Lung (tissue), 16 donors: ENCODE measurements around the gene MSH5. TPM values are rescaled to one million over a fixed set of nuclear protein-coding genes. Genes with fewer than 3 reads are reported as not detected.

Experiments
- ATAC-seq: fragments of 200-7000 bp; cut with Tn5 transposase; one replicate; pipeline ENCODE4 v1.9.1; 2020; ENCODE audit warnings: moderate number of reproducible peaks; ENCODE audit not compliant: insufficient read depth, low FRiP score
- DNase-seq, 3 donors: peaks; one replicate each; pipeline ENCODE4 v3.0.0-alpha.2; 2013 to 2017
- H3K27ac ChIP-seq, 2 donors: one replicate each; pipeline ENCODE4 v1.5.1; 2013; ENCODE audit warnings: mild to moderate bottlenecking in 2 of 2, moderate library complexity in 2 of 2, control low read depth in 1 of 2, inconsistent platforms in 1 of 2, low read depth in 1 of 2, low read length in 1 of 2
- H3K27me3 ChIP-seq, 3 donors: one replicate each; pipeline ENCODE4 v1.5.1; 2013; ENCODE audit warnings: low read length in 2 of 3; ENCODE audit not compliant: control insufficient read depth in 3 of 3, insufficient read depth in 3 of 3
- H3K36me3 ChIP-seq, 4 donors: one replicate each; pipeline ENCODE4 v1.5.1; 2013; ENCODE audit warnings: low read length in 4 of 4, mild to moderate bottlenecking in 1 of 4, moderate library complexity in 1 of 4; ENCODE audit not compliant: control insufficient read depth in 4 of 4, insufficient read depth in 4 of 4
- H3K4me1 ChIP-seq, 5 donors: one replicate each; pipeline ENCODE4 v1.5.1; 2013; ENCODE audit warnings: low read length in 5 of 5, mild to moderate bottlenecking in 2 of 5, moderate library complexity in 1 of 5; ENCODE audit not compliant: control insufficient read depth in 5 of 5, insufficient read depth in 5 of 5
- H3K4me3 ChIP-seq: one replicate; pipeline ENCODE4 v1.5.1; 2013; ENCODE audit warnings: mild to moderate bottlenecking, control low read depth, moderate library complexity
- H3K9ac ChIP-seq, 2 donors: one replicate each; pipeline ENCODE4 v1.5.1; 2013; ENCODE audit warnings: low read length in 2 of 2, control low read depth in 1 of 2; ENCODE audit not compliant: insufficient read depth in 1 of 2
- H3K9me3 ChIP-seq, 4 donors: one replicate each; pipeline ENCODE4 v1.5.1; 2013; ENCODE audit warnings: low read length in 3 of 4, mild to moderate bottlenecking in 1 of 4, moderate library complexity in 1 of 4; ENCODE audit not compliant: control insufficient read depth in 4 of 4, insufficient read depth in 3 of 4
- WGBS, 2 donors: extraction: QIAGEN DNeasy Blood & Tissue Kit; methylation state at CpG; one replicate each; pipeline ENCODE4 v1.1.7; 2013; 5-methylcytosine and 5-hydroxymethylcytosine counted together
- long read RNA-seq, 5 donors: transcript quantifications; one replicate each; lab custom pipeline, GENCODE V29; 2026
- polyA plus RNA-seq, 2 donors: library from polyadenylated mRNA; stranded (reverse); fragments of 200-250 nt; gene quantifications; one replicate each; pipeline ENCODE4 v1.2.1, GENCODE V29; 2013
- total RNA-seq, 2 donors: library from RNA; depleted of rRNA in 1 of 2; stranded (reverse); fragments of >200 nt in 1 of 2; gene quantifications; one replicate each; pipeline ENCODE4 v1.2.1, GENCODE V29; 2014 to 2021
- TF ChIP-seq, protein P1 (sequence below): IDR thresholded peaks from 2 replicates; pipeline ENCODE4 v1.5.1; 2012; ENCODE audit warnings: mild to moderate bottlenecking; ENCODE audit errors: control extremely low read depth, extremely low read depth
- donor health status: control.
- donor health status: control.
- donor health status: Bipolar disorder and iron deficiency.
- donor health status: healthy.
- donor health status: DM: yes; HTN: yes; CAD: no.

The MSH5 gene
- total RNA-seq (10 to 100 TPM; 11.6 to 17.8 TPM), polyA plus RNA-seq (10 to 100 TPM in 1 of 2 donors, 1 to 10 TPM in 1; 4.5 to 15.1 TPM)
- long read RNA-seq, donor 1, partial matches to known transcripts, result 0 of 1 reads
- long read RNA-seq, donor 1, other reads (novel, unspliced or antisense), result 0 of 1 reads
- long read RNA-seq, donor 2, partial matches to known transcripts, result 0 of 1 reads
- long read RNA-seq, donor 2, other reads (novel, unspliced or antisense), result 0 of 1 reads
- long read RNA-seq, donor 3, result 0 reads
- long read RNA-seq, donor 4, partial matches to known transcripts, result 0 of 3 reads
- long read RNA-seq, donor 4, other reads (novel, unspliced or antisense), result 0 of 3 reads
- long read RNA-seq, donor 5, result 0 reads

GRCh38 chr6:31739639-31740396, at the start of gene MSH5:
Gene MSH5, plus strand, starts transcription at chr6:31740005. Its CDS starts 462 bp downstream, at chr6:31740467.
- peaks cover 0 to 38% (median 17%) of the 10 kb centered on the region in 5 donors for H3K4me1 ChIP-seq
- peak within 1 kb of the TSS in 1 of 2 donors; percentile 93 for H3K27ac ChIP-seq
- TF ChIP-seq, protein P1, sequence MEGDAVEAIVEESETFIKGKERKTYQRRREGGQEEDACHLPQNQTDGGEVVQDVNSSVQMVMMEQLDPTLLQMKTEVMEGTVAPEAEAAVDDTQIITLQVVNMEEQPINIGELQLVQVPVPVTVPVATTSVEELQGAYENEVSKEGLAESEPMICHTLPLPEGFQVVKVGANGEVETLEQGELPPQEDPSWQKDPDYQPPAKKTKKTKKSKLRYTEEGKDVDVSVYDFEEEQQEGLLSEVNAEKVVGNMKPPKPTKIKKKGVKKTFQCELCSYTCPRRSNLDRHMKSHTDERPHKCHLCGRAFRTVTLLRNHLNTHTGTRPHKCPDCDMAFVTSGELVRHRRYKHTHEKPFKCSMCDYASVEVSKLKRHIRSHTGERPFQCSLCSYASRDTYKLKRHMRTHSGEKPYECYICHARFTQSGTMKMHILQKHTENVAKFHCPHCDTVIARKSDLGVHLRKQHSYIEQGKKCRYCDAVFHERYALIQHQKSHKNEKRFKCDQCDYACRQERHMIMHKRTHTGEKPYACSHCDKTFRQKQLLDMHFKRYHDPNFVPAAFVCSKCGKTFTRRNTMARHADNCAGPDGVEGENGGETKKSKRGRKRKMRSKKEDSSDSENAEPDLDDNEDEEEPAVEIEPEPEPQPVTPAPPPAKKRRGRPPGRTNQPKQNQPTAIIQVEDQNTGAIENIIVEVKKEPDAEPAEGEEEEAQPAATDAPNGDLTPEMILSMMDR, result no peak
- H3K27me3 ChIP-seq, result no peaks in the 10 kb centered on the region
- peaks cover 0 to 4% (median 0%) of the 10 kb centered on the region in 4 donors for H3K36me3 ChIP-seq
- ATAC-seq (peak; percentile 92), DNase-seq (peak; percentile 99 to 100 (median 100))
- 0% methylated on average over 58 of the region's 58 CpGs for WGBS, 2 donors
- H3K9me3 ChIP-seq, result no peaks in the 10 kb centered on the region
- H3K4me3 ChIP-seq, result peak within 1 kb of the TSS; percentile 74
- peak within 1 kb of the TSS in 1 of 2 donors; percentile 70 for H3K9ac ChIP-seq

DNA sequence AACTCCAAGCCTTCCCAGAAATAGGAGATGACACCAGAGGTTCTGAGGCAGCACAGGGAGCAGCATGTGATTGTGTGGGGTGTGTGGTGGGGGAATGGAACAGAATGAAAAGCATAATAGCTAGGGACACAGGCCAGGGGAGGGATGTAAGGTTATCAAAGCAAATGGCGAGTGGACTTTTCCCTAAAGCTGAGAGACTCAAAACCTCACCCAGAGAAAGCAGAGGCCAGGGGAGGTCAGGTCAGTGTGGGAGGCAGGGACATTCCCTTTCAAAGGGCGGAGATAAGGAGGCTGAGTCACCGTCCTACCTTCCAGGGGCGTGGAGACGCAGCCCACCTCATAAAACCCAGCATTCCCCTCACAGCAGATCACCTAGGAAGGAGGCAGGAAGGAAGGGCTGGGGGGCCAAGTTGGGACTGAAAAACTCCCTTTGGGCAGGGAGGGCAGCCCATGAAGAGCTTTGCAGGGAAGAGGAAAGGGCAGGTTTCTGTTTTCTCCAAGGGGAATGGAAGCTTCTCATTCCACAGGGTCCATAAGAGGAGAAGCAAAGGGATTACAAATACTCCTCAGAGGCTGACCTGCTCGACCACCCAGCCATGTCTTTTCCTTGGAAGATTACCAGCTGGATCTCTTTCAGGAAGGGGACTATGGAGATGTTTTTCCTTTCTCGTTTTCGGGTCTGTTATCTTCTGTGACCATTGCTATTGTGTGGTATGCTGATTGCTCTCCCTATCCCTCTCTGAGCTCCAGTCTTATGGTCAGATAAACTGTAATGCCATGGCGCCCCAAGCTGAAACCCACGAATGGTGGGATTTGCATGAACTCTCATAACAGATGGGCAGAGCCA, 49.4 kb upstream of the MSH5 start:
- ATAC-seq, result no peak
- DNase-seq, result no peak
- no peaks in the 10 kb centered on the region for H3K9me3 ChIP-seq
- peaks cover 23 to 69% (median 33%) of the 10 kb centered on the region in 4 donors for H3K36me3 ChIP-seq
- no peaks in the 10 kb centered on the region for H3K4me1 ChIP-seq
- WGBS, 2 donors, result 78 to 87% methylated on average over 10 of the region's 10 CpGs
- TF ChIP-seq, protein P1, result no peak
- no peak overlapping the region for H3K27ac ChIP-seq
- no peak overlapping the region for H3K9ac ChIP-seq
- H3K27me3 ChIP-seq, result no peaks in the 10 kb centered on the region
- no peak overlapping the region for H3K4me3 ChIP-seq

- Histone ChIP-seq H3K9me3 (no peaks in the 10 kb centered on the region), H3K9ac (no peak overlapping the region), H3K36me3 (peaks cover 23 to 69% (median 34%) of the 10 kb centered on the region in 4 donors), H3K4me3 (no peak overlapping the region), H3K27ac (no peak overlapping the region), H3K4me1 (no peaks in the 10 kb centered on the region), H3K27me3 (no peaks in the 10 kb centered on the region)
- TF ChIP-seq, protein P1, result no peak
- 92 to 94% methylated on average over 6 of the region's 6 CpGs for WGBS, 2 donors
- ATAC-seq (no peak), DNase-seq (no peak)
These were observed 48.7 kb upstream of the MSH5 start for GRCh38 chr6:31691078-31691463.
